ENCODE results near the gene ASB12. TPM values are rescaled to one million over a fixed set of nuclear protein-coding genes. Genes with fewer than 3 reads are reported as not detected.

The ASB12 gene
- total and polyA plus RNA-seq, 2 donors (not counting 1 experiment from before 2014, with no cell fraction given) = 0.37 to 0.45 TPM

DNA sequence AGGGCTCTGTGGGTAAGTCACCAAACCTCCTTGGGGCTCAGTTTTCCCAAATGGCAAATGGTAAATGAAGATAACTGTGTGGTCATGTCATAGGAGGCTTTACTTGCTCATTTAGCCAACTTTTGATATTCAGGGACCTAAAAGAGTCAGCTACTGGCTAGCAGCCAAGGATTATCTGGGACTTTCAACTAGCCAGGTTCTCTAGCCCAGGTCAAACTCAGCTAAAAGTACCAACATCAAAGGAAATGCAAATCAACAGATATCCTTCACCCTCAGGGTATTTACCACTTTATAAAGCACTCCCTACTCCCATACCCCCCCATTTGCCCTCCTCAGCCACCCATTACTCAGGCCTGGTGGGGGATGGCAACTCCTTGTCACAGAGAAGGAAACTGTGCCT lies 32.4 kb downstream of the ASB12 start:
- no peak for DNase-seq
- CTCF ChIA-PET = no interaction called here
- no peaks in the 10 kb centered on the region for H3K36me3 ChIP-seq (replicated peaks in 1 of 2; ENCODE audit: control extremely low read depth in 1 of 2, control insufficient read depth in 1 of 2, extremely low read depth in 1 of 2, insufficient read depth in 2 of 2, low read length in 1 of 2)
- Mint-ChIP-seq H3K27me3 (no peaks in the 10 kb centered on the region), H3K9me3 (ENCODE audit: insufficient read depth) (no peaks in the 10 kb centered on the region), H3K27ac (no peak overlapping the region), H3K4me3 (no peak overlapping the region), H3K4me1 (peaks cover 11% of the 10 kb centered on the region)
- POLR2A ChIA-PET = no interaction called here
- H3K79me2 ChIP-seq (ENCODE audit: control insufficient read depth, insufficient read depth, low read length) = no peaks in the 10 kb centered on the region
- no peak overlapping the region for H3K27ac ChIP-seq (ENCODE audit: low read length in 2 of 2)
- intact Hi-C loops (cut with micrococcal nuclease) = no loop called here
- no peaks in the 10 kb centered on the region for H3K4me1 ChIP-seq (ENCODE audit: control insufficient read depth in 2 of 2, insufficient read depth in 2 of 2, low read length in 2 of 2)
- no peak overlapping the region for H3K4me3 ChIP-seq (ENCODE audit: control extremely low read depth in 1 of 5, extremely low read depth in 1 of 5, insufficient read depth in 1 of 5, low read depth in 2 of 5, low read length in 4 of 5)
- H3K27me3 ChIP-seq (replicated peaks in 1 of 4; ENCODE audit: control extremely low read depth in 1 of 4, control insufficient read depth in 3 of 4, insufficient read depth in 4 of 4, low read length in 3 of 4) = no peaks in the 10 kb centered on the region
- TF ChIP-seq EZH2 (IDR thresholded peaks at IDR 0.05; ENCODE audit: borderline replicate concordance, insufficient read depth, low read depth, low read length, poor library complexity, severe bottlenecking) = no peak
- TF ChIP-seq, protein P1, sequence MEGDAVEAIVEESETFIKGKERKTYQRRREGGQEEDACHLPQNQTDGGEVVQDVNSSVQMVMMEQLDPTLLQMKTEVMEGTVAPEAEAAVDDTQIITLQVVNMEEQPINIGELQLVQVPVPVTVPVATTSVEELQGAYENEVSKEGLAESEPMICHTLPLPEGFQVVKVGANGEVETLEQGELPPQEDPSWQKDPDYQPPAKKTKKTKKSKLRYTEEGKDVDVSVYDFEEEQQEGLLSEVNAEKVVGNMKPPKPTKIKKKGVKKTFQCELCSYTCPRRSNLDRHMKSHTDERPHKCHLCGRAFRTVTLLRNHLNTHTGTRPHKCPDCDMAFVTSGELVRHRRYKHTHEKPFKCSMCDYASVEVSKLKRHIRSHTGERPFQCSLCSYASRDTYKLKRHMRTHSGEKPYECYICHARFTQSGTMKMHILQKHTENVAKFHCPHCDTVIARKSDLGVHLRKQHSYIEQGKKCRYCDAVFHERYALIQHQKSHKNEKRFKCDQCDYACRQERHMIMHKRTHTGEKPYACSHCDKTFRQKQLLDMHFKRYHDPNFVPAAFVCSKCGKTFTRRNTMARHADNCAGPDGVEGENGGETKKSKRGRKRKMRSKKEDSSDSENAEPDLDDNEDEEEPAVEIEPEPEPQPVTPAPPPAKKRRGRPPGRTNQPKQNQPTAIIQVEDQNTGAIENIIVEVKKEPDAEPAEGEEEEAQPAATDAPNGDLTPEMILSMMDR (IDR thresholded peaks at IDR 0.05) = no peak
- no peak overlapping the region for H3K9ac ChIP-seq (ENCODE audit: low read length)
- no peak for ATAC-seq (ENCODE audit: low read depth)
- H3K4me2 ChIP-seq (replicated peaks; ENCODE audit: low read depth, low read length, poor library complexity, severe bottlenecking) = no peak overlapping the region
- no peaks in the 10 kb centered on the region for H4K20me1 ChIP-seq (ENCODE audit: control insufficient read depth, insufficient read depth, low read length, poor library complexity, severe bottlenecking)
- no peaks in the 10 kb centered on the region for H3K9me3 ChIP-seq (ENCODE audit: control extremely low read depth in 1 of 3, control insufficient read depth in 2 of 3, insufficient read depth in 1 of 3, low read length in 2 of 3)
- no peak overlapping the region for H2AFZ ChIP-seq (ENCODE audit: insufficient read depth, low read depth, low read length, poor library complexity, severe bottlenecking)

GRCh38 chrX:64196606-64197005 lies 33.8 kb downstream of the ASB12 start:
- no peaks in the 10 kb centered on the region for H3K4me1 ChIP-seq (ENCODE audit: control insufficient read depth in 2 of 2, insufficient read depth in 2 of 2, low read length in 2 of 2)
- ChIA-PET CTCF (no interaction called here), POLR2A (no interaction called here)
- H3K27ac ChIP-seq (ENCODE audit: low read length in 2 of 2) = no peak overlapping the region
- H3K36me3 ChIP-seq (replicated peaks in 1 of 2; ENCODE audit: control extremely low read depth in 1 of 2, control insufficient read depth in 1 of 2, extremely low read depth in 1 of 2, insufficient read depth in 2 of 2, low read length in 1 of 2) = peaks cover 0 to 3% of the 10 kb centered on the region in 2 experiments
- no peaks in the 10 kb centered on the region for H3K27me3 ChIP-seq (replicated peaks in 1 of 4; ENCODE audit: control extremely low read depth in 1 of 4, control insufficient read depth in 3 of 4, insufficient read depth in 4 of 4, low read length in 3 of 4)
- no peak overlapping the region for H3K9ac ChIP-seq (ENCODE audit: low read length)
- H3K9me3 Mint-ChIP-seq (ENCODE audit: insufficient read depth) = no peaks in the 10 kb centered on the region
- H3K4me2 ChIP-seq (replicated peaks; ENCODE audit: low read depth, low read length, poor library complexity, severe bottlenecking) = no peak overlapping the region
- DNase-seq (no peak), ATAC-seq (ENCODE audit: low read depth) (no peak)
- no peak overlapping the region for H3K4me3 ChIP-seq (ENCODE audit: control extremely low read depth in 1 of 5, extremely low read depth in 1 of 5, insufficient read depth in 1 of 5, low read depth in 2 of 5, low read length in 4 of 5)
- H4K20me1 ChIP-seq (ENCODE audit: control insufficient read depth, insufficient read depth, low read length, poor library complexity, severe bottlenecking) = no peaks in the 10 kb centered on the region
- whole genome bisulfite sequencing (ENCODE audit: insufficient coverage) = no CpG with 5 or more reads among the region's 3 CpGs
- peaks cover 7% of the 10 kb centered on the region for H3K4me1 Mint-ChIP-seq
- H3K9me3 ChIP-seq (ENCODE audit: control extremely low read depth in 1 of 3, control insufficient read depth in 2 of 3, insufficient read depth in 1 of 3, low read length in 2 of 3) = no peaks in the 10 kb centered on the region
- no peaks in the 10 kb centered on the region for H3K27me3 Mint-ChIP-seq
- no peak for TF ChIP-seq EZH2 (IDR thresholded peaks at IDR 0.05; ENCODE audit: borderline replicate concordance, insufficient read depth, low read depth, low read length, poor library complexity, severe bottlenecking)
- TF ChIP-seq, protein P1 (IDR thresholded peaks at IDR 0.05) = no peak
- H3K4me3 Mint-ChIP-seq = no peak overlapping the region
- no peaks in the 10 kb centered on the region for H3K79me2 ChIP-seq (ENCODE audit: control insufficient read depth, insufficient read depth, low read length)
- intact Hi-C loops (cut with micrococcal nuclease) = no loop called here
- H2AFZ ChIP-seq (ENCODE audit: insufficient read depth, low read depth, low read length, poor library complexity, severe bottlenecking) = no peak overlapping the region
- no peak overlapping the region for H3K27ac Mint-ChIP-seq

All from B cell (primary cell).